Measurements from ENCODE around the gene TTC28.

Gene TTC28

DNA sequence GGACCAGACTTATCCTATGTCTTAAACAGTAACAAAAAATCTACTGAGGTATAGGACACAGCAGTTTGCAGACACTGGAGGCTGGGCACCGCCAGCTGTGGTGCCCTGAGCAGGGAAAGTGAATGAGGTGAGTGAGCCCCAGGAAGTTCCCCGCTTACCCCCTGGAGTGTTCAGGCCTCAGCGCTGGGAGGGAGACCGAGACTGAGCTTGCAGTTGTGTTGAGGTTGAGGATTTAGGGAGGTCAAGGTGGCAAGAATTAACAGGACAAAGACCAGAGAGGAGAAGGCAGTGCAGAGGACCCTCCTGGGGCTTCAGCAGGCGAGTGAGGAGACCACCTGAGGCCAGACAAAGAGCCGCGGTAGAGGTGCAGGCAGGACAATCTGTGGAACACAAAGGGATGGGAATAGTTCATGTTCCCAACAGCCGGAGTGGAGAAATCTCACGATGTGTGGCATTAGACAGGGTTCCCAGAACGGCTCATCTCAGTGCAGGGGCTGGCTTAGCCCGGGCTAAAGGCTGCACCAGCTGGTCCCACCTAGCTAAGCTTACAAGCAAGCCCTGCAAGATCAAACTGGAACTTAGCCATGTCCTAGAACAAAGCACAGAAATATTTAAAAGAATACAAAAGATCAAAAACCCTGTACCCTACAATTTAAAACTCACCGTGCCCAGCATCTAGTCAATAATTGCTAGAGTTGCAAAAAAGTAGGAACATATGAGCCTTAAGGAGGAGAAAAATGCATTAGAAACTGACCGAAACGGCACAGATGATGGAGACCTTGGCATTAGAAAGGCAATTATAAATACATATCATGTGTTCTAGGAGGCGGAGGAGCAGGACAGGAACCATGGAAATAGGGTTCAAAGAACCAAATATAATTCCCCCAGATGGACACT, 713.2 kb downstream of the TTC28 start:
- ATAC-seq = no peak
- DNase-seq = no peak

DNA sequence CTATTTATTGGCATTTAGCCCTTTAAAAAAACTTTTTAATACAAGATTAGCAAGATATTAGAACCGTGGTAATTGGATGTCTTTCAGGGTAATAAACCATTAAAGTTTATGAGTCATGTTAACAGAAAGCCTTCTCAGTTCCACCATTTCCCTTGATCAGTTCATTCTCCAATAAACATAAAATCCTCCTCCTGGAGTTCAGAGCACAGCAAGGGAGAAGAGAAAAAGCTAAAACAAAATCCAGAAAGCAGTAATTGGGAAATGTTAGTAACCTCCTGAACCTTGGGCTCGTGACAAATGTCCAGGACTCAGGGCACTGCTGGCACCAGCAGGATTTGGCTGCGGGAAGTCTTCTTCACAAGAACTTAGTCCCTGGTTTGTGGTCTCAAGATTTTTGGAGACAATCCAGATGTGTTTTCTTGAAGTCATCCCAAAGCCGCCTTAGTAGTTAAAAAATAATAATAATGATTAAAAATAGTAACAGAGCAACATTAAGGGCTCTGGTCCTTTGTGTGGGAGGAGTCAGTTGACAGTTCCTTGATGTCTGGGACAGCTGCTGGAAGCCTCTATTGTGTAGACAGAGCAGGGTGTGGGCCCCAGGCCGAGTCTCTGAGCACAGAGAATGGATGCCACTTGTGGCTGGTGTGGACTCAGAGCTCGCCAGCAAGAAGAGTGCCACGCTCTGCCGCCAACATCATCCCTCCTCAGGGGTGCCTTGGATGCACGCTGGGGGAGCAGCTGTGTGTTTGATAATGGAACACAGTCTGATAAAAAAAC, 717.2 kb downstream of the TTC28 start:
- no peak for DNase-seq
- ATAC-seq = no peak

GRCh38 chr22:27961680-27962079, 718.0 kb downstream of the TTC28 start:
- ATAC-seq (no peak), DNase-seq (no peak)

GRCh38 chr22:27961182-27961581, 718.5 kb downstream of the TTC28 start:
- ATAC-seq (no peak), DNase-seq (no peak)

DNA sequence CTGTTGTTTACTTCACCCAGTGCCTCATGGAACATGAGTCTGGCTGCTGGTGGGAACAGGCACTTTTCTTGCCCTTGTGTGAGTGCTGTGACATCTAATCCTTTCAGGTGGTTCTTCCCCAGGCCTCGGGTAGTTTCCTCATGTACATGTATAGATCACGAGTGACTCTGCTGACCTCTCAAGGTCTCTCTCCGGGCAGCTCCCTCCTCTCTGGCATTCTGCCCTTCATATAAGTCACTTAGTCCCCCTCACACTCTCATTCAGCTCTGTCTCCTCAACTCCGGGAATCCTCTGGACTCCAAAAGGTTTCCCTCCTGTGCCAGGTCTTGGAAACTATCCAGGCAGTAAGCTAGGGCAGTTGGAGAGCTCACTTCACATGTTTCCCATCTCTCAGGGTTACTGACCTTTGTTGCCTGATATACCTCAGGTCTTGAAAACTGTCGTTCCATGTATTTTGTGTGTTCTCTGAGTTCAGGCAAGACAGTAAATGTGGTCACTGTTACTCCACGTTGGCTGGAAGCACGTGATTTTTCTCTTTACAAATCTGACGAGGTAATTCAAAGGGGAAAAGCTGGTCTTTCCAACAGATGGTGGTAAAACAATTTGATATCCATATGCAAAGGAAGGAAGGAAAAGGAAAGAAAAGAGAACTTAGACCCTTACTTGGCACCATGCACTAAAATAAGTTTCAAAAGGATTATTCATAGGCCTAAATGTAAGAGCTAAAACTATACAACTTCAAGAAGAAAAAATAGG, 720.1 kb downstream of the TTC28 start:
- ATAC-seq (no peak), DNase-seq (no peak)

- ATAC-seq (no peak), DNase-seq (no peak)
These were observed 726.9 kb downstream of the TTC28 start for GRCh38 chr22:27952779-27953178.

DNA sequence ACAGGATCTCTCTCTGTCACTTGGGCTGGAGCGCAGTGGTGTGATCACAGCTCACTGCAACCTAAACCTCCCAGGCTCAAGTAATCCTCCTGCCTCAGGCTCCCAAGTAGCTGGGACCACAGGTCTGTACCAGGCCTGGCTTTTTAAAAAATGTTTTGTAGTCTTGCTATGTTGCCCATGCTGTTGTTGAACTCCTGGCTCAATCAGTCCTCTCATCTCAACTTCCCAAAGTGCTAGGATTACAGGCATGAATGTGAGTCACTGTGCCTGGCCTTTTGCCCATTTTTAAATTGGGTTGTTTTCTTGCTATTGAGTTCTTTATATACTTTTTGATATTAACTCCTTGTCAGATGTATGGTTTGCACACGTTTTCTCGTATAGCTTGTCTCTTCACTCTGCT, 727.5 kb downstream of the TTC28 start:
- ATAC-seq = no peak
- no peak for DNase-seq

GRCh38 chr22:27949421-27949820, 730.2 kb downstream of the TTC28 start:
- ATAC-seq (no peak), DNase-seq (no peak)

- DNase-seq (no peak), ATAC-seq (no peak)
These were observed 731.1 kb downstream of the TTC28 start for GRCh38 chr22:27948569-27948968.

DNA sequence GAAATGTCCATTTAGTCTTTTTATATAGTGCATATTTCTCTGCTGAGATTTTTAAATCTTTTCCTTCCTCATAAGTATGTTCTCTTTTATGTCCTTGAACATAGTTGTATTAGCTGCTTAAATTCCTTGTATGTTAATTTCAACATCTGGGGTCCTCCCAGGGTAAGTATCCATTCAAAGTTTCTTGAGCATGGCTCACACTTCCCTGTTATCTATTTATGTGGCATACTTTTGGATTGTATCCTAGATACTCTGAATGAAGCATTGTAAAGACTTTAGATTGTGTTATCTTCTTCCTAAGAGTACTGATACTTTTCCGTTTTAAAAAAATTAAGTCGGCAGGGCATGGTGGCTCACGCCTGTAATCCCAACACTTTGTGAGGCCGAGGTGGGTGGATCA, 732.2 kb downstream of the TTC28 start:
- no peak for DNase-seq
- ATAC-seq = no peak

- ATAC-seq (no peak), DNase-seq (no peak)
These were observed 738.5 kb downstream of the TTC28 start for GRCh38 chr22:27941143-27941542.

GRCh38 chr22:27937453-27937852, 742.2 kb downstream of the TTC28 start:
- DNase-seq (no peak), ATAC-seq (no peak)

DNA sequence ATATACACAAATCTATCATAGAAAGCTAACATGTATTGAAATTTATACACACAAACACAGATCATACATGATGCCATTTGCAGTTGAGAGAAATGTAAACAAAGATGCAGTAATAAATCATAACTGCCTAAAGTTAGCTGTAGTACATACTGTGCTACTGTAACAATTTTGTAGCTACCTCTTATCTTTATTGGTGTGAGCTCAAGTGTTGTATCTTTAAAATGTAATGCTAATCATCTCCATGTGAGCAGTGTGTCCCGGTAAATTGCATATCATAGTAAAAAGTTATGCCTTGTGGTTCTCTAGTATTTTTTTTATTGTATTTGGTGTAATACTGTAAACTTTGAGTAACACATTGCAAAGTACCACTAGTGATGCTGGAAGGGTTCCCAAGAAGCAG, 743.7 kb downstream of the TTC28 start:
- no peak for DNase-seq
- no peak for ATAC-seq

DNA sequence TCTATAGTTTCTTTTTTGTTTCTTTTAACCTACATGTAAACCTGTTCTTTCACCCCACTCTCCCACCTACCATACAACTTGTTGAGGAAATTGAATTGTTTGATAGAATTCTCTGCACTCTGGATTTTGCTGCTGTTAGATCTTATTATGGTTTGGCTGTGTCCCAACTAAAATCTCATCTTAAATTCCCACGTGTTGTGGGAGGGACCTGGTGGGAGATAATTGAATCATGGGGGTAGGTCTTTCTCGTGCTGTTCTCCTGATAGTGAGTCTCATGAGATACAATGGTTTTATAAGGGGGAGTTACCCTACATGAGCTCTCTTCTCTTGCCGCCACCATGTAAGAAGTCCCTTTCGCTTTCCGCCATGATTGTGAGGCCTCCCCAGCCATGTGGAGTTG, 745.6 kb downstream of the TTC28 start:
- ATAC-seq (no peak), DNase-seq (no peak)

DNA sequence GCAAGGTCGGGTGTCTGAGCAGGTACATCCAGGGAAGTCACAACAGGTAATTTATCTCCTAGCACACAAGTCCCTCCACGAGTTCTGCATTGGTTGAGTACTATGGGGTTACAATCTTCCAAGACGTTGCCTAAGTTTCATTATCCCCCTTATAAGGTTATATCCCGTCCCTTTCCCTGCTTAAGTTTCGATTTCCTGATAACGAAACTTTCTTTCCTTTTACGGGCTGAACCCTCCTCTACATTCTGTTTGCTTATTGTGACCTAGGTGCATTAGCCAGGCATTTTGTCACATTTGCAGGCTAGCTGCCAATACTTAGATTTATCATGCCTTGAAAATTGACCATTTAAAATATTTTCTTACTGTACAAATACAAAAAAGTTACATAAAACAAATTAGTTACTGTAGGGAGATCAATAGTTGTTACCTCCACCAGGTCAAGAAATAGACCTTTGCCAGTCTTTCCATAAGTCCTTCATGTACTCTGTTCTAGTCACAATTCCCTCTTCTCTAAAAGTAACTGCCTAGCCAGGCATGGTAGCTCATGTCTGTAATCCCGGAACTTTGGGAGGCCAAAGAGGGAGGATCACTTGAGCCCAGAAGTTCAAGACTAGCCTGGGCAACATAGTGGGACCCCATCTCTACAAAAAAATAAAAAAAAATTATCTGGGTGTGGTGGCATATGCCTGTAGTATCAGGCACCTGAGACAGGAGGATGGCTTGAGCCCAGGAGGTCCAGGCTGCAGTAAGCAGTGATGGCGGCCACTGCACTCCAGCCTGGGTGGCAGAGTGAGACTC, 746.3 kb downstream of the TTC28 start:
- DNase-seq = no peak
- no peak for ATAC-seq

DNA sequence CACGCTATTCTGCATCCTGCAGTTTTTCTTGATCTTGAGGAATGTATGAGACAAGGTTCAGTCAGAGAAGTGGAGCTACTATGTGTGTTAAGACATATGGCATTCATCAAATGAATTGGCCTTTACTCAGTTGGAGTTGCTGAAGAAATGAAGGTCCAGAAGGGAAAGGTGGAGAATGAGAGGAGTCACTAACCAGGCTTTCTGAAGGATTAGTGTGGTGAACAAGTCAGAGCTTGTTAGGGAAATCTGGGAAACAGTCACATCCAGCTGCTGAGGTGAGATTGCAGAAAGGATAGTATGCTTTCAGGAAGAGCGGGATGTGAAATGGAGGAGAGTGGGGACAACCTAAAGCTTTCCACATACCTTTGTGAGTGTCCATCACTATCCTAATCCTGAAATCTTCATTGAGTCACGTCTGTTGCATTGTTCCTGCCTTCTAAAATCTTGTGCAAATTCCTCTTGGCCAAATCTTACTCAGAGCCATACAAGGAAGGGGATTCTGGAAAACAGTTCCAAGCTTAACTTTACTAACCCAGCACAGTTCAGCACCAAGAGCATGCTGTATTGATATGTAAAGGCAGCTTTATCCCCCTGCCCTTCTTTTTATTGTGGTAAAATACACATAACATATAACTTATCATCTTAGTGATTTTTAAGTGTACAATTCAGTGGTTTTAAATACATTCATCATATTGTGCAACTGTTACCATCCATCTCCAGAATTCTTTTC, 749.1 kb downstream of the TTC28 start:
- DNase-seq (no peak), ATAC-seq (no peak)

Data from stimulated activated naive CD8-positive, alpha-beta T cell treated with anti-CD3 and anti-CD28 coated beads, Interleukin-15, Interleukin-2, amounts not matched to agents 100 U/mL and 50 U/mL, for 24 hours (primary cell).